Mucosa of rectum (tissue), 2 donors: ENCODE results near the gene LMBRD1.
"Not testable (repeated sequence)": the region's sequence is repeated elsewhere in the genome, so short reads cannot be mapped to it uniquely, and the experiment has no call there.

ENCODE experiments used
- H3K27ac ChIP-seq, 2 donors: one replicate each; pipeline ENCODE4 v1.7.0; 2013; ENCODE audit warnings: inconsistent platforms in 2 of 2, low read depth in 2 of 2, low read length in 2 of 2
- H3K27me3 ChIP-seq, 2 donors: one replicate each; pipeline ENCODE4 v1.7.0; 2013; ENCODE audit warnings: low read length in 2 of 2; ENCODE audit not compliant: control insufficient read depth in 2 of 2, insufficient read depth in 2 of 2
- H3K36me3 ChIP-seq, 2 donors: one replicate each; pipeline ENCODE4 v1.7.0; 2013; ENCODE audit warnings: low read length in 2 of 2; ENCODE audit not compliant: control insufficient read depth in 2 of 2, insufficient read depth in 2 of 2
- H3K4me1 ChIP-seq, 2 donors: one replicate each; pipeline ENCODE4 v1.7.0; 2013; ENCODE audit warnings: low read length in 2 of 2, mild to moderate bottlenecking in 1 of 2; ENCODE audit not compliant: control insufficient read depth in 2 of 2, insufficient read depth in 2 of 2
- H3K4me3 ChIP-seq, 2 donors: one replicate each; pipeline ENCODE4 v1.7.0; 2013; ENCODE audit warnings: low read length in 2 of 2
- H3K9ac ChIP-seq, 2 donors: one replicate each; pipeline ENCODE4 v1.7.0; 2013; ENCODE audit warnings: low read length in 2 of 2, low read depth in 1 of 2, mild to moderate bottlenecking in 1 of 2
- H3K9me3 ChIP-seq, 2 donors: one replicate each; pipeline ENCODE4 v1.7.0; 2013; ENCODE audit warnings: low read length in 2 of 2; ENCODE audit not compliant: control insufficient read depth in 2 of 2
- donor health status: healthy.
- donor health status: Normal muscosa, but diverticular disease.

LMBRD1 gene

DNA sequence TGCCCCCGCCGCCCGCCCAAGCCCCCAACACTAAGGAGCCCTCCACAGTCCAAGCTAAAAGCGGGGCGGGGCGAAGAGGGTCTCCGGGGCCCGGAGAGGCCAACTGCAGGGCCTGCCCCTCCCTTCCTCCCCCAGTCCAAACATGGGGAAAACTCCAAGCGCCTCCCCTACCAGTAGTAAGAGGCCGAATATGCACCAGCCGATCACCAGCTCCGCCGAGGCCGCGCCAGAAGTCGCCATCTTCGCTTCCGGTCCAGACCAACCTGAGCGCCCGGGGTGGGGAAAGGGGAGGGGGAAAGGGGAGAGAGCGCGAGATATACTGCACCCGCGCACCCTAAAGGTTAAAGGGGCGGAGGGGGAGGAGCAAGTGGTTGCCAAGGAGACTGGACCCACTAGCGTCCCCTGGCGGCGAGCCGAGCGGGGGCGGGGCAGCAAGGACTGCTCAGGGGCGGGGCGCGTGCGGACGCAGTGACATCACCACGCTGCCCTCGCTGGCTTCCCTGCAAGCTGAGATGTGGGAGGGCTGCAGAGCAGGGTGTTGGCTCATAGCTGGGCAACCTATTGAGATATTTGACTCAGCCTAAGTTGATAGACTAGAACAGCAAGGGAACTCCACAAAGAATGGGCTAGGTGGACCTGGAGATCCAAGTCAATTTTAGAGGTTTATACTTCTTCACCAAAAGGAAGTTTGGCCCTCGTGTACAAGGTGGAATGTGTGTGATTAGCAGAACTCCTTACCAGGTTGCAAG lies at the start of gene LMBRD1:
Gene LMBRD1, minus strand, starts transcription at position 369 of the 749 bp plus-strand sequence. Its CDS starts 129 bp downstream, at position 240.
- Histone ChIP-seq H3K9me3 (no peaks in the 10 kb centered on the region), H3K4me1 (peaks cover 0 to 9% of the 10 kb centered on the region in 2 donors), H3K36me3 (no peaks in the 10 kb centered on the region), H3K27ac (peak within 1 kb of the TSS; percentile 97), H3K27me3 (no peaks in the 10 kb centered on the region), H3K4me3 (peak within 1 kb of the TSS; percentile 83 to 97), H3K9ac (peak within 1 kb of the TSS; percentile 89 to 96)

- Histone ChIP-seq H3K27me3 (no peaks in the 10 kb centered on the region), H3K27ac (no peak overlapping the region), H3K36me3 (no peaks in the 10 kb centered on the region), H3K9me3 (no peaks in the 10 kb centered on the region), H3K4me1 (no peaks in the 10 kb centered on the region), H3K9ac (no peak overlapping the region), H3K4me3 (no peak overlapping the region)
Observed at GRCh38 chr6:69846312-69846711, 49.5 kb upstream of the LMBRD1 start.

- Histone ChIP-seq H3K4me1 (no peaks in the 10 kb centered on the region), H3K9ac (no peak overlapping the region), H3K27ac (no peak overlapping the region)
Observed at GRCh38 chr6:69843189-69843588, 46.4 kb upstream of the LMBRD1 start.

DNA sequence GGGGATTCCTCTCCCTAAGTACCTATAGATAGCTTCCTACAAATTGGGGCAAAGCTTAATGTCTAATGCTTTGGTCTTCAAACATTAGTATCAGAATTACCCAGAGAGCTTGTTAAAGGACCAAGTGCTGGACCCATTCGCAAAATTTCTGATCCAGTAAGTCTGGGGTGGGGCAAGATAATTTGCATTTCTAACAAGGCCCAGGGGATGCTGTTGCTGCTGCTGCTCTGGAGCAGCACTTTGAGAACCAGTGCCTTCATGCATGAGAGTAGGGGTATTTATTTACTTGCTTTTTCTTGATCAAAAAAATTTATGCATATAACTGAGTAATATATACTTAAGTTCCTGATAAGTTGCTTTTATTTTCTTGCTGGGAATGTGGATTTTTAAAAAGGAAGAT lies 45.1 kb upstream of the LMBRD1 start:
- H3K9me3 ChIP-seq = no peaks in the 10 kb centered on the region
- H3K27me3 ChIP-seq = no peaks in the 10 kb centered on the region
- H3K9ac ChIP-seq = no peak overlapping the region

More at GRCh38 chr6:69843189-69843588, 46.4 kb upstream of the LMBRD1 start:
- no peaks in the 10 kb centered on the region for H3K27me3 ChIP-seq
- H3K4me3 ChIP-seq = no peak overlapping the region
- H3K9me3 ChIP-seq = no peaks in the 10 kb centered on the region
- H3K36me3 ChIP-seq = no peaks in the 10 kb centered on the region

DNA sequence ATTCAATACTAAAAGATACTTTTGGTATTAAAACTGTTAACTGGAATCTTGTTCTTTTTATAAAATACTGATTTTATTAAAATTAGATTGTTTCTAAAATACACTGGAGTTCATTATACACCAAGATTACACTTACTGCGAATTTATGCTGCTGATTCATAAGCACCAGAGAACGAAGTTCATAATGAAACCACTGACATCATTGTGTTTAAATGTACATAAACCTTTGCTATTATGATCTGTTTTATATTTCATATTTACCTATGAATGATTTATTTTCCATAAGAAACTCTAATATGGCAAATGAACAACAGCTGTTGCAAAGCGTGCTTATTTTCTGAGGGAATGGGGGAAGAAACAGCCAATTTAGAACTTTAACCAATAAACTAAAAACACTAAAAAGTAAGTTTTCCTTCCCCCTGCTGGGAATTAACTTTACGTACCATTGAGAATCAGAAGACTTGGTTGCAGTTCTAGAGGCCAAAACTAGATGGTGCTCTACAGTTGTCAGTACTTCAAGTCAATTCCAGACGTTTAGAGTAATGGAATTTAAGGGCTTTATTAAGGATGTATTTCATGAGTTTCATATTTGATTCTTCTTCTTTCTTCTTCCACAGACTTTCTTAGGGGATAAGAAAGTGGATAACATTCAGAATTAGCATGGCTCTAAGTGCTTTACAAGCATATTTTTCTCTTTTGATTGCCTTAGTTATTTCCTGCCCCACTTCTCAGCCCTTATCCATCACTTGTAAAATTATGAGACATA lies 38.8 kb upstream of the LMBRD1 start:
- no peaks in the 10 kb centered on the region for H3K36me3 ChIP-seq
- no peak overlapping the region for H3K27ac ChIP-seq
- no peaks in the 10 kb centered on the region for H3K9me3 ChIP-seq
- peaks cover 0 to 3% of the 10 kb centered on the region in 2 donors for H3K27me3 ChIP-seq
- H3K4me3 ChIP-seq = no peak overlapping the region
- no peaks in the 10 kb centered on the region for H3K4me1 ChIP-seq
- no peak overlapping the region for H3K9ac ChIP-seq

More for the DNA sequence above, 45.1 kb upstream of the LMBRD1 start:
- no peaks in the 10 kb centered on the region for H3K4me1 ChIP-seq
- H3K27ac ChIP-seq = no peak overlapping the region
- H3K36me3 ChIP-seq = no peaks in the 10 kb centered on the region
- H3K4me3 ChIP-seq = no peak overlapping the region

GRCh38 chr6:69832558-69832957 lies 35.7 kb upstream of the LMBRD1 start:
- Histone ChIP-seq H3K27ac (no peak overlapping the region), H3K27me3 (peaks cover 0 to 3% of the 10 kb centered on the region in 2 donors), H3K4me3 (no peak overlapping the region), H3K4me1 (no peaks in the 10 kb centered on the region), H3K36me3 (no peaks in the 10 kb centered on the region), H3K9ac (no peak overlapping the region), H3K9me3 (no peaks in the 10 kb centered on the region)

DNA sequence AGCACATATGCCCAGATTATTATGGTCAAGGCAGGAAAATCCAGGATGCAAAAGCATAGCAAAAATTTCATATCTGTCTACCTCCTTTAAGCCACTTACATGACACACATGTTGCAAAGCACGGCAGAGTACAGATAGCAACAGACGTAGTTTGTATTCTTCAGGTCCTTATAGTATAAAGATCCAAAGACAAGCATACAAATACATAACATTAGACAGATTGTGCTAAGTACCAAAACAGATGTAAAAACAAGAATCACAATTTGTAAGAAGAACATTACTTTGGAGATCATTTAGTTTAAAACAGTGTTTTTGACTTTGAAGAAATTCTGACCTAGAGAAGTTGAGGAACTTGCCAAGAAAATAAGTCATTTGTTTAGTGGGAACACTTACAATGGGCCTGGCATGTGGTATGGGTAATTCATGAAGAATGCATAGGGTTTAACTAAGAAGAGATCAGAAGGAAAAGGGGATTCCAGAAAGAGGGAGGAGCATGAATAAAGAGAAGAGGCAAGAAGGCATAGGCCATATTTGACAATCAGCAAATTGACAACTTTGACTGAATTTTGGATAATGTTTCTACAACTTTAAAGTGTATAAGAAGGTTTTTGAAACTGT lies 30.6 kb upstream of the LMBRD1 start:
- H3K9ac ChIP-seq = no peak overlapping the region
- no peaks in the 10 kb centered on the region for H3K27me3 ChIP-seq
- no peaks in the 10 kb centered on the region for H3K4me1 ChIP-seq
- H3K4me3 ChIP-seq = no peak overlapping the region
- no peaks in the 10 kb centered on the region for H3K36me3 ChIP-seq
- no peaks in the 10 kb centered on the region for H3K9me3 ChIP-seq
- no peak overlapping the region for H3K27ac ChIP-seq

- Histone ChIP-seq H3K9me3 (no peaks in the 10 kb centered on the region), H3K4me1 (no peaks in the 10 kb centered on the region), H3K9ac (no peak overlapping the region), H3K27ac (no peak overlapping the region), H3K27me3 (no peaks in the 10 kb centered on the region), H3K36me3 (no peaks in the 10 kb centered on the region), H3K4me3 (no peak overlapping the region)
Observed at GRCh38 chr6:69825904-69826303, 29.1 kb upstream of the LMBRD1 start.

DNA sequence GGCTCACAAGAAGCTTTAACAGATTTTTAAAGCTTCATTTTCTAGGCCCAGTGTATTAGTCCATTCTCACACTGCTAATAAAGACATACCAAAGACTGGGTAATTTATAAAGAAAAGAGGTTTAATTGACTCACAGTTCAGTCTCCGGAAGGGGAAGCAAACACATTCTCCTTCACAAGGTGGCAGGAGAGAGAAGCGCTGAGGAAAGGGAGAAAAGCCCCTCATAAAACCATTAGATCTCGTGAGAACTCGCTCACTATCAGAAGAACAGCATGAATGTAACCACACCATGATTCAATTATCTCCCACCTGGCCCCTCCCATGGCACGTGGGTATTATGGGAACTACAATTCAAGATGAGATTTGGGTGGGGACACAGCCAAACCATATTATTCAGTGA lies 27.5 kb upstream of the LMBRD1 start:
- not testable (repeated sequence) for H3K27me3 ChIP-seq, H3K36me3 ChIP-seq, H3K4me3 ChIP-seq, H3K9ac ChIP-seq, H3K4me1 ChIP-seq, H3K9me3 ChIP-seq, H3K27ac ChIP-seq

DNA sequence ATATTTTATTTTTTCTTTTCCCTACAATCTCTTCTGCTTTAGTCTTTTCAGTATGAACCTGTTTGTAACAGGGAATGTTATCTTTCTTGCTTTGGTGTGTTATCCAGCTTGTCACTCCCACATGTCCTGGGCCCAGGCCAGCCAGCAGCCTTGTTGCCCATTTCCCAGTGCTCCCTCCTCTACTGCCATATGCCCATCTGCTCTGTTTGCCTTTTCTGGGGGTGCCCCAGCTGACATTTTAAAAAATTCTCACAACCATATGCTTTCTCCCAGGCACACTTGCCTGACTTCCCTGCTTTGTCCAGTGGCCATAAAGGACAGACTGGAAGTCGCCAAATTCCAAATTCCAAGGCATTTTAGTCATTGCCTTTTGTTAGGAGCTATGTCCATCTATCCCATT lies 23.6 kb upstream of the LMBRD1 start:
- H3K27ac ChIP-seq = no peak overlapping the region
- no peaks in the 10 kb centered on the region for H3K9me3 ChIP-seq
- no peak overlapping the region for H3K9ac ChIP-seq
- H3K4me1 ChIP-seq = no peaks in the 10 kb centered on the region
- no peaks in the 10 kb centered on the region for H3K36me3 ChIP-seq
- H3K4me3 ChIP-seq = no peak overlapping the region
- no peaks in the 10 kb centered on the region for H3K27me3 ChIP-seq
